ENCODE measurements around the gene GLT8D2. TPM values are rescaled to one million over a fixed set of nuclear protein-coding genes. Genes with fewer than 3 reads are reported as not detected.
A peak's percentile ranks its signal among the peaks of the same experiment; 100 is the strongest.

The GLT8D2 gene
- total and polyA plus RNA-seq, 2 experiments from 2014 or later: 4.2 to 8.5 TPM

DNA sequence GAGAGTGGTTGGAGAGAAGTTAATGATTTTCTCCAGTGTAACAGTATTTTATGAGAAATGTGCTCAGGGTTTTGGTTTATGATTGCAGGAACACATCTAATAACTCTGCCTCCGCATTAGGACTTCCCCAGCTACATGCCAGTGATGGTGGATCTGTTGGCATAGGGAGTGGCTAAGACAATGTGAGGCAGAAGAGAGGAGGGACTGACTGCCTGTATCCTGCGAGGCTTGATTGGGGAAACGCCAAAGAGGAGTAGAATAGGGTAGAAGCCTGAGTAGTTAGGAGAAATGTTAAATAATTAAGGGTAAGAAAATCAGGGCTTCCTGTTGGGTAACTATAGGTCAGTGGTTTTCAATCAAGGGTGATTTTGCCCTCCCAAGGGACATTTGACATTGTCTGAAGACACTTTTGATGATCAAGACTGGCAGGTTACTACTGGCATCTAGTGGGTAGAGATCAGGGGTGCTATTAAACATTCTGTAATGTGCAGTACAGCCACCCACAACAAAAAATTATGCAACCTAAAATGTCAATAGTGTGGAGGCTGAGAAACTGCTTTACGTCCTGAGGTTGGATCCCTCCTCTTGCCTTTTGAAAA lies 71.5 kb downstream of the GLT8D2 start:
- Histone ChIP-seq H3K4me1 (ENCODE audit: insufficient read depth) (no peaks in the 10 kb centered on the region), H3K4me3 (no peak overlapping the region), H3K4me2 (no peak overlapping the region), H3F3A (replicated peaks; ENCODE audit: low read depth) (0 out of 2 replicates have a peak, but pooled peaks cover 5% of the 10 kb centered on the region), H3K9me2 (ENCODE audit: insufficient read depth) (no peaks in the 10 kb centered on the region), H3K27me3 (ENCODE audit: insufficient read depth) (no peaks in the 10 kb centered on the region), H2AFZ (no peak overlapping the region), H3K79me2 (replicated peaks; ENCODE audit: insufficient read depth) (peaks cover 63% of the 10 kb centered on the region), H4K20me1 (replicated peaks; ENCODE audit: insufficient read depth) (peaks cover 26% of the 10 kb centered on the region), H3K27ac (ENCODE audit: low read depth) (no peak overlapping the region), H3K36me3 (ENCODE audit: insufficient read depth) (peaks cover 36% of the 10 kb centered on the region)
- Mint-ChIP-seq H3K27me3 (ENCODE audit: insufficient read depth, low read depth, poor library complexity) (no peaks in the 10 kb centered on the region), H3K4me1 (peaks cover 7% of the 10 kb centered on the region; the same call in 2 of the 3 replicates), H3K9me3 (no peaks in the 10 kb centered on the region), H3K4me3 (no peak overlapping the region), H3K36me3 (ENCODE audit: low read depth) (peaks cover 65% of the 10 kb centered on the region), H3K27ac (no peak overlapping the region)
- no peak for TF ChIP-seq STAT1 (IDR thresholded peaks at IDR 0.05; ENCODE audit: unreplicated experiment)
- DNase-seq (ENCODE audit: low spot score) (no peak), ATAC-seq (no peak)

DNA sequence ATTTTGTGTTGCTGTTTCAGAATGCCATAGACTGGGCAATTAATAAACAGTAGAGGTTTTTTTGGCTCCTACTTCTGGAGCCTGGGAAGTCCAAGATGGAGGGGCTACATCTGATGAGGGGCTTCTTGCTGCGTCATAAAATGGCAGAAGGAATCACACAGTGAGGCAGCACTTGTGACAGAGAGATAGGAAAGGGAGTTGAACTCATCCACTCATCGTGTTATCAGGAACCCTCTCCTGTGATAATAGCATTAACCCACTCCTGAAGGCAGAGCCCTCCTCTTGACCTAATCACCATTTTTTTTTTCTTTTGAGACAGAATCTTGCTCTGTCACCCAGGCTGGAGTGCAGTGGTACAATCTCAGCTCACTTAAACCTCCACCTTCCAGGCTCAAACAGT lies 74.6 kb downstream of the GLT8D2 start:
- Mint-ChIP-seq H3K4me1 (peaks cover 11% of the 10 kb centered on the region; the same call in 2 of the 3 replicates), H3K27me3 (ENCODE audit: insufficient read depth, low read depth, poor library complexity) (no peaks in the 10 kb centered on the region), H3K27ac (peak overlapping the region; percentile 62; the same call in 1 of the 2 replicates), H3K4me3 (no peak overlapping the region), H3K9me3 (no peaks in the 10 kb centered on the region), H3K36me3 (ENCODE audit: low read depth) (peaks cover 38% of the 10 kb centered on the region)
- no peaks in the 10 kb centered on the region for H3K9me2 ChIP-seq (ENCODE audit: insufficient read depth)
- H3K4me3 ChIP-seq: no peak overlapping the region
- H3F3A ChIP-seq (replicated peaks; ENCODE audit: low read depth): no peaks in the 10 kb centered on the region
- H3K36me3 ChIP-seq (ENCODE audit: insufficient read depth): peaks cover 9% of the 10 kb centered on the region; the same call in 1 of the 2 replicates
- H3K27me3 ChIP-seq (ENCODE audit: insufficient read depth): no peaks in the 10 kb centered on the region
- no peak overlapping the region for H3K27ac ChIP-seq (ENCODE audit: low read depth)
- peaks cover 94% of the 10 kb centered on the region for H3K79me2 ChIP-seq (replicated peaks; ENCODE audit: insufficient read depth)
- DNase-seq (ENCODE audit: low spot score) (no peak), ATAC-seq (no peak)
- no peak overlapping the region for H3K4me2 ChIP-seq
- no peaks in the 10 kb centered on the region for H3K4me1 ChIP-seq (ENCODE audit: insufficient read depth)
- H2AFZ ChIP-seq: no peak overlapping the region
- H4K20me1 ChIP-seq (replicated peaks; ENCODE audit: insufficient read depth): peaks cover 32% of the 10 kb centered on the region
- TF ChIP-seq POLR2AphosphoS5 (IDR thresholded peaks at IDR 0.05; ENCODE audit: low read depth): no peak
- TF ChIP-seq, protein P1, sequence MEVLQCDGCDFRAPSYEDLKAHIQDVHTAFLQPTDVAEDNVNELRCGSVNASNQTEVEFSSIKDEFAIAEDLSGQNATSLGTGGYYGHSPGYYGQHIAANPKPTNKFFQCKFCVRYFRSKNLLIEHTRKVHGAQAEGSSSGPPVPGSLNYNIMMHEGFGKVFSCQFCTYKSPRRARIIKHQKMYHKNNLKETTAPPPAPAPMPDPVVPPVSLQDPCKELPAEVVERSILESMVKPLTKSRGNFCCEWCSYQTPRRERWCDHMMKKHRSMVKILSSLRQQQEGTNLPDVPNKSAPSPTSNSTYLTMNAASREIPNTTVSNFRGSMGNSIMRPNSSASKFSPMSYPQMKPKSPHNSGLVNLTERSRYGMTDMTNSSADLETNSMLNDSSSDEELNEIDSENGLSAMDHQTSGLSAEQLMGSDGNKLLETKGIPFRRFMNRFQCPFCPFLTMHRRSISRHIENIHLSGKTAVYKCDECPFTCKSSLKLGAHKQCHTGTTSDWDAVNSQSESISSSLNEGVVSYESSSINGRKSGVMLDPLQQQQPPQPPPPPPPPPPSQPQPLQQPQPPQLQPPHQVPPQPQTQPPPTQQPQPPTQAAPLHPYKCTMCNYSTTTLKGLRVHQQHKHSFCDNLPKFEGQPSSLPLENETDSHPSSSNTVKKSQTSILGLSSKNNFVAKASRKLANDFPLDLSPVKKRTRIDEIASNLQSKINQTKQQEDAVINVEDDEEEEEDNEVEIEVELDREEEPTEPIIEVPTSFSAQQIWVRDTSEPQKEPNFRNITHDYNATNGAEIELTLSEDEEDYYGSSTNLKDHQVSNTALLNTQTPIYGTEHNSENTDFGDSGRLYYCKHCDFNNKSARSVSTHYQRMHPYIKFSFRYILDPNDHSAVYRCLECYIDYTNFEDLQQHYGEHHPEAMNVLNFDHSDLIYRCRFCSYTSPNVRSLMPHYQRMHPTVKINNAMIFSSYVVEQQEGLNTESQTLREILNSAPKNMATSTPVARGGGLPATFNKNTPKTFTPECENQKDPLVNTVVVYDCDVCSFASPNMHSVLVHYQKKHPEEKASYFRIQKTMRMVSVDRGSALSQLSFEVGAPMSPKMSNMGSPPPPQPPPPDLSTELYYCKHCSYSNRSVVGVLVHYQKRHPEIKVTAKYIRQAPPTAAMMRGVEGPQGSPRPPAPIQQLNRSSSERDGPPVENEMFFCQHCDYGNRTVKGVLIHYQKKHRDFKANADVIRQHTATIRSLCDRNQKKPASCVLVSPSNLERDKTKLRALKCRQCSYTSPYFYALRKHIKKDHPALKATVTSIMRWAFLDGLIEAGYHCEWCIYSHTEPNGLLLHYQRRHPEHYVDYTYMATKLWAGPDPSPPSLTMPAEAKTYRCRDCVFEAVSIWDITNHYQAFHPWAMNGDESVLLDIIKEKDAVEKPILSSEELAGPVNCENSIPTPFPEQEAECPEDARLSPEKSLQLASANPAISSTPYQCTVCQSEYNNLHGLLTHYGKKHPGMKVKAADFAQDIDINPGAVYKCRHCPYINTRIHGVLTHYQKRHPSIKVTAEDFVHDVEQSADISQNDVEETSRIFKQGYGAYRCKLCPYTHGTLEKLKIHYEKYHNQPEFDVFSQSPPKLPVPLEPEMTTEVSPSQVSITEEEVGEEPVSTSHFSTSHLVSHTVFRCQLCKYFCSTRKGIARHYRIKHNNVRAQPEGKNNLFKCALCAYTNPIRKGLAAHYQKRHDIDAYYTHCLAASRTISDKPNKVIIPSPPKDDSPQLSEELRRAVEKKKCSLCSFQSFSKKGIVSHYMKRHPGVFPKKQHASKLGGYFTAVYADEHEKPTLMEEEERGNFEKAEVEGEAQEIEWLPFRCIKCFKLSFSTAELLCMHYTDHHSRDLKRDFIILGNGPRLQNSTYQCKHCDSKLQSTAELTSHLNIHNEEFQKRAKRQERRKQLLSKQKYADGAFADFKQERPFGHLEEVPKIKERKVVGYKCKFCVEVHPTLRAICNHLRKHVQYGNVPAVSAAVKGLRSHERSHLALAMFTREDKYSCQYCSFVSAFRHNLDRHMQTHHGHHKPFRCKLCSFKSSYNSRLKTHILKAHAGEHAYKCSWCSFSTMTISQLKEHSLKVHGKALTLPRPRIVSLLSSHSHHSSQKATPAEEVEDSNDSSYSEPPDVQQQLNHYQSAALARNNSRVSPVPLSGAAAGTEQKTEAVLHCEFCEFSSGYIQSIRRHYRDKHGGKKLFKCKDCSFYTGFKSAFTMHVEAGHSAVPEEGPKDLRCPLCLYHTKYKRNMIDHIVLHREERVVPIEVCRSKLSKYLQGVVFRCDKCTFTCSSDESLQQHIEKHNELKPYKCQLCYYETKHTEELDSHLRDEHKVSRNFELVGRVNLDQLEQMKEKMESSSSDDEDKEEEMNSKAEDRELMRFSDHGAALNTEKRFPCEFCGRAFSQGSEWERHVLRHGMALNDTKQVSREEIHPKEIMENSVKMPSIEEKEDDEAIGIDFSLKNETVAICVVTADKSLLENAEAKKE (CRISPR knock-in tag; IDR thresholded peaks at IDR 0.05): no peak
- TF ChIP-seq ZNF114 (CRISPR knock-in tag; IDR thresholded peaks at IDR 0.05): no peak
- TF ChIP-seq STAT1 (IDR thresholded peaks at IDR 0.05; ENCODE audit: unreplicated experiment): no peak
- TF ChIP-seq, protein P2, sequence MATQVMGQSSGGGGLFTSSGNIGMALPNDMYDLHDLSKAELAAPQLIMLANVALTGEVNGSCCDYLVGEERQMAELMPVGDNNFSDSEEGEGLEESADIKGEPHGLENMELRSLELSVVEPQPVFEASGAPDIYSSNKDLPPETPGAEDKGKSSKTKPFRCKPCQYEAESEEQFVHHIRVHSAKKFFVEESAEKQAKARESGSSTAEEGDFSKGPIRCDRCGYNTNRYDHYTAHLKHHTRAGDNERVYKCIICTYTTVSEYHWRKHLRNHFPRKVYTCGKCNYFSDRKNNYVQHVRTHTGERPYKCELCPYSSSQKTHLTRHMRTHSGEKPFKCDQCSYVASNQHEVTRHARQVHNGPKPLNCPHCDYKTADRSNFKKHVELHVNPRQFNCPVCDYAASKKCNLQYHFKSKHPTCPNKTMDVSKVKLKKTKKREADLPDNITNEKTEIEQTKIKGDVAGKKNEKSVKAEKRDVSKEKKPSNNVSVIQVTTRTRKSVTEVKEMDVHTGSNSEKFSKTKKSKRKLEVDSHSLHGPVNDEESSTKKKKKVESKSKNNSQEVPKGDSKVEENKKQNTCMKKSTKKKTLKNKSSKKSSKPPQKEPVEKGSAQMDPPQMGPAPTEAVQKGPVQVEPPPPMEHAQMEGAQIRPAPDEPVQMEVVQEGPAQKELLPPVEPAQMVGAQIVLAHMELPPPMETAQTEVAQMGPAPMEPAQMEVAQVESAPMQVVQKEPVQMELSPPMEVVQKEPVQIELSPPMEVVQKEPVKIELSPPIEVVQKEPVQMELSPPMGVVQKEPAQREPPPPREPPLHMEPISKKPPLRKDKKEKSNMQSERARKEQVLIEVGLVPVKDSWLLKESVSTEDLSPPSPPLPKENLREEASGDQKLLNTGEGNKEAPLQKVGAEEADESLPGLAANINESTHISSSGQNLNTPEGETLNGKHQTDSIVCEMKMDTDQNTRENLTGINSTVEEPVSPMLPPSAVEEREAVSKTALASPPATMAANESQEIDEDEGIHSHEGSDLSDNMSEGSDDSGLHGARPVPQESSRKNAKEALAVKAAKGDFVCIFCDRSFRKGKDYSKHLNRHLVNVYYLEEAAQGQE (IDR thresholded peaks at IDR 0.05; ENCODE audit: unreplicated experiment): no peak
- no peak for TF ChIP-seq EZH2phosphoT487 (IDR thresholded peaks at IDR 0.05; ENCODE audit: unreplicated experiment)
- no peak for TF ChIP-seq CREB1 (CRISPR knock-in tag; IDR thresholded peaks at IDR 0.05; ENCODE audit: low read depth)
- no peak for TF ChIP-seq JUNB (IDR thresholded peaks at IDR 0.05; ENCODE audit: unreplicated experiment)
- no peak for TF ChIP-seq ZNF331 (CRISPR knock-in tag; IDR thresholded peaks at IDR 0.05; ENCODE audit: low read depth)
- TF ChIP-seq, protein P3, sequence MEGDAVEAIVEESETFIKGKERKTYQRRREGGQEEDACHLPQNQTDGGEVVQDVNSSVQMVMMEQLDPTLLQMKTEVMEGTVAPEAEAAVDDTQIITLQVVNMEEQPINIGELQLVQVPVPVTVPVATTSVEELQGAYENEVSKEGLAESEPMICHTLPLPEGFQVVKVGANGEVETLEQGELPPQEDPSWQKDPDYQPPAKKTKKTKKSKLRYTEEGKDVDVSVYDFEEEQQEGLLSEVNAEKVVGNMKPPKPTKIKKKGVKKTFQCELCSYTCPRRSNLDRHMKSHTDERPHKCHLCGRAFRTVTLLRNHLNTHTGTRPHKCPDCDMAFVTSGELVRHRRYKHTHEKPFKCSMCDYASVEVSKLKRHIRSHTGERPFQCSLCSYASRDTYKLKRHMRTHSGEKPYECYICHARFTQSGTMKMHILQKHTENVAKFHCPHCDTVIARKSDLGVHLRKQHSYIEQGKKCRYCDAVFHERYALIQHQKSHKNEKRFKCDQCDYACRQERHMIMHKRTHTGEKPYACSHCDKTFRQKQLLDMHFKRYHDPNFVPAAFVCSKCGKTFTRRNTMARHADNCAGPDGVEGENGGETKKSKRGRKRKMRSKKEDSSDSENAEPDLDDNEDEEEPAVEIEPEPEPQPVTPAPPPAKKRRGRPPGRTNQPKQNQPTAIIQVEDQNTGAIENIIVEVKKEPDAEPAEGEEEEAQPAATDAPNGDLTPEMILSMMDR (conservative IDR thresholded peaks at IDR 0.05; ENCODE audit: low read depth in 2 of 2): no peak
